ENCODE data around the gene VIPAS39.
A peak's percentile ranks its signal among the peaks of the same experiment; 100 is the strongest.

VIPAS39 gene

DNA sequence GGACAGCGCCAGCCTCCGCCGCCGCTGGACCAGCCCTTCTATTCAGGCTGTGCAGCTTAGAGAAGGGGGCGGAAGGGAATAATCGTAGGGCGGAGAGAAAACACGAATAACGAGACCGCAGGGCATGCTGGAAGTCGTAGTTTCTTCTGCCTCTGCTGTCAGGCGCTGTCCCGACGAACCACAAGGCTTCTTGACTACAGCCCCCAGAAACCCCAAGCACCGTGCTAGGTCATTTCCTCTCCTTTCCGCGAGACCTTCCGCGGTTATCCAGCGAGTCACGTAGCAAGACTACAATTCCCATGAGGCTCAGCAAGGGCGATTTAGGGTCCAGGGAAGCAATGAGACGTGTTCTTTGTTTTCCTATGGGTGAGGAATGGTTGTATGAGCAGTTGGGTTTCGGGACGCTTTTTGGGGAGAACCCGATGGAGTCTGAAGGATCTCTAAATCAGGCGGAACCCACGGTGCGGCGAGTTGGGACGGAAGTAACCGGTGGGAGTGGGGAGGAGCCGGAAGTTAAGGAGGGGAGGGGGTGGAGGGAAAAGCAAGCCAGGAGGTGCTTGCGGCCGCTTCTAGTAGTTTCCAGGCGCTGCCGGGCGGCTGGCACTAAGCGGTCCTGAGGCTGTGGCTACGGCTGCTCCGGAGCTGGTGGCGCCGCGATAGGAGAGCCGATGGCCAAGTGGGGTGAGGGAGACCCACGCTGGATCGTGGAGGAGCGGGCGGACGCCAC, at the start of gene VIPAS39, which contains the start of gene AHSA1:
Gene VIPAS39, minus strand, starts transcription at position 80 of the 727 bp plus-strand sequence. CDS start 3,499 bp downstream, outside the sequence.
Gene AHSA1, plus strand, starts transcription at position 572 of the 727 bp plus-strand sequence. Its CDS starts 97 bp downstream, at position 669.
- peak; percentile 97 for DNase-seq

DNA sequence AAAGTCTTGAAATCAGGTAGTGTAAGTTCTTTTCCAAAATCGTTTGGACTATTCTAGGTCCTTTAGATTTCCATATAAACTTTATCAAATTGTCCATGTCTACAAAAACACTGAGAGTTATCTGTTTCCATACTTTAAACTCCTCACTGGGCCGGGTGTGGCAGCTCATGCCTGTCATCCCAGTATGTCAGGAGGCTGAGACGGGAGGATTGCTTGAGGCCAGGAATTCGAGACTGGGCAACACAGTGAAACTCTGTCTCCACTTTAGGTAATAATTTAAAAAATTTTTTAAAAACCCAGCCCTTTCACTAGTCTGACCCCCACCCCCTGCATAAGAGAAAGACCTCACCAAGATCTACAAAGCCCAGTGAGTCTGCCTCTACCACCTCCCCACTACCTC, 47.6 kb upstream of the VIPAS39 start:
- DNase-seq = no peak

- DNase-seq = no peak
Observed at GRCh38 chr14:77503138-77503537, 45.7 kb upstream of the VIPAS39 start.

GRCh38 chr14:77502109-77502782, 44.8 kb upstream of the VIPAS39 start:
- DNase-seq = no peak

GRCh38 chr14:77498984-77499527, 41.7 kb upstream of the VIPAS39 start:
- DNase-seq = no peak

GRCh38 chr14:77498120-77498979, 40.9 kb upstream of the VIPAS39 start, which contains the start of gene ISM2:
Gene ISM2 (minus strand): TSS chr14:77498816. CDS start chr14:77498793, 23 bp downstream.
- no peak for DNase-seq

GRCh38 chr14:77495334-77495733, 37.9 kb upstream of the VIPAS39 start:
- no peak for DNase-seq

GRCh38 chr14:77491056-77491455, 33.7 kb upstream of the VIPAS39 start:
- no peak for DNase-seq

- no peak for DNase-seq
Observed at GRCh38 chr14:77490347-77490986, 33.1 kb upstream of the VIPAS39 start.

DNA sequence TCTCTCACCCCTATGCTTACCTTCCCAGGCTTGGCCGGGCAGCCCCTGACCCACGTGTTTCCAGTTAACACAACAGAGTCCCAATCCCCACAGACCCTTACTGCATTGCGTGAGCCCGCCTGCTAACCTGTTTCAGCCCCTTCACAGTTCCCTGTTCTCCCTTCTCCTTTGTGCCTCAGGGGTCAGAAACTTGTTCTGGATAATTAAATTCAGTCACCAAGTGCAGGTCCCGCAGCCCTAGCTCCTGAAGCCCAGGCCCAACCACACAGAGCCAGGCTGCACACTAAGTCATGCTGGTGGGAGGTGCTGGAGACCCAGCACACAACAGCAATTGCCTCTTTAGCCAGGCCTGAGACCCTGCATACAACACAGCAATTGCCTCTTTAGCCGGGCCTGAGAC, 31.6 kb upstream of the VIPAS39 start:
- DNase-seq = no peak

GRCh38 chr14:77488558-77488957, 31.2 kb upstream of the VIPAS39 start:
- no peak for DNase-seq

- no peak for DNase-seq
Observed at GRCh38 chr14:77485901-77486678, 28.7 kb upstream of the VIPAS39 start.

GRCh38 chr14:77485256-77485655, 27.9 kb upstream of the VIPAS39 start:
- DNase-seq = no peak

DNA sequence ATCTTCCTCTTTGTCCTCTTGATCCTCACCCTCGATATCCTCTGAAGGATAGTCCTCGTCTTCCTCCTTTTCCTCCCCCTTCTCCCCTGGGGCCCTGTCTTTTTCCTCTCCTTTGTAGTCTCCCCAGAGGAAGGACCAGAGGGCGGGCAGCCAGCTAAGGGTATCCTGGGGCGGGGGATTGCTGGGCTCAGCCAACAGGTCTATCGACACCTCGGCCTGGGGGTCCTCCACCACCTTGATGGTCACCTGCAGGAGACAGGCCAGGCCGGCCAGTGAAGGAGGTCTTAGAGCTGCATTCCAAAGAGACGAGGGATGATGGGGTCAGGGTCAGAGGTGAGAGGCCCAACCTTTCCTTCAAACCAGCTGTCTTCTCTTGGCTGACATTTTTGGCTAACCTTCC, 25.0 kb upstream of the VIPAS39 start:
- no peak for DNase-seq

GRCh38 chr14:77478796-77479195, 21.4 kb upstream of the VIPAS39 start:
- no peak for DNase-seq

DNA sequence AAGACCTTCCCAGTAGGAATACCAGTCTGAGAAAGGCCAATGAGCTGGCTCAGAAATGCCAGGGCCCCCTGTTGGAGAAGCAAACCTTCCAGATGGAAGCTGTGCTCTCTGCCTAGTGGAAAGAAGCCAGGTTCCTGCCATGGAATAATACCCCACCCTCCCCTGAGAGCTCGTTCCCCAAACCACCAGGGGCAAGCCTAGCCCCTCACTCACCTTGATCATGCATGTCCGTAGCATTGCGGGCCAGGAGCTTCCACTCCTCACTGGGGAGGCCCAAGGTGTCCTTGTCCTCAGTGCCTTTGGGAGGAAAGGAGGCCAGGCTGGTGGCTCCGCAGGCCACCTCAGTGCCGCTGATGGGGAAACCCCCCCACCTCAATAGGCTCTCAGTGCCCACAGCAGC, 20.6 kb upstream of the VIPAS39 start:
- no peak for DNase-seq

GRCh38 chr14:77475432-77476115, 18.2 kb upstream of the VIPAS39 start:
- no peak for DNase-seq

DNA sequence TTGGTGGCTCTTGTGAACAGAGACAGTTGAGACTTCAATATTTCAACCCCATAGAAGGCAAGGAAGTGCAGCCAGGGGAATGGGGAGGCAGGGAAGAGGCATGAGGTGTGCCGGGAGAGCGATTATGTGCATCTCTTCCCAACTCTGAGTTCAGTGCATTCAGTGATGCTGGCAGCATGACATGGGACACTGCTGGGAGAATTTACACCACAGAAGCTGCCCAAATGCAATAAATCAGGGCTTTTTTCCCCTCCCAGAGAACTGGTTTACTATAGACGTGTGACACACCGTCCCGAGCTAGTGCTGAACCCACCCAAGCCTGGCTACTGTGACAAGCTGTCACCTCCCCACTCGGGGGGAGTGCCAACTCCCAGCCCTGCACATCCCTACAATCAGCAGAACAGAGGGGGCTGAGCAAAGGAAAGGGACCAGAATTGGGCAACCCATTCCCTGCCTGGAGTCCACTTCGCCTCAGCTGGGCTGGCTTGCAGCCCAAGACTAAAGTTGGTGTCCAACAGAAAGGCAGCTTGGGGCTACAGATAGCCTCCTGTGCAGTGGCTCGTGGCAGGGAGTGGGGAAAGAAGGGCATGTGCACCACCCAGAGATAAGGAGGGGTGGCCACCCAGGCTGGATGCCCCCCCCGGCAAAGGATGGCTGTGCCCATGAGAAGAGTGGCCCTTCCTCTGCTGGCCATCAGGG, 17.2 kb upstream of the VIPAS39 start:
- no peak for DNase-seq

GRCh38 chr14:77473921-77474320, 16.5 kb upstream of the VIPAS39 start:
- no peak for DNase-seq

- no peak for DNase-seq
Observed at GRCh38 chr14:77470224-77470870, 12.9 kb upstream of the VIPAS39 start.

Measured in NCI-H748 treated with DMSO at 0.1 percent for 48 hours (cell line).